Measurements from ENCODE around the gene SLC9A1.

The SLC9A1 gene

GRCh38 chr1:27150183-27150582 is 4.7 kb downstream of the SLC9A1 start:
- DNase-seq = no peak

- no peak for DNase-seq
These were observed 5.2 kb downstream of the SLC9A1 start for GRCh38 chr1:27149762-27150113.

- DNase-seq = no peak
These were observed 5.7 kb downstream of the SLC9A1 start for GRCh38 chr1:27149084-27149761.

- DNase-seq = no peak
These were observed 6.3 kb downstream of the SLC9A1 start for GRCh38 chr1:27148591-27148990.

GRCh38 chr1:27147842-27148518 is 6.9 kb downstream of the SLC9A1 start:
- no peak for DNase-seq

GRCh38 chr1:27145934-27146354 is 9.0 kb downstream of the SLC9A1 start:
- no peak for DNase-seq

GRCh38 chr1:27144920-27145661 is 9.8 kb downstream of the SLC9A1 start:
- no peak for DNase-seq

GRCh38 chr1:27144049-27144748 is 10.7 kb downstream of the SLC9A1 start:
- no peak for DNase-seq

GRCh38 chr1:27143401-27143800 is 11.5 kb downstream of the SLC9A1 start:
- no peak for DNase-seq

- DNase-seq = no peak
These were observed 12.5 kb downstream of the SLC9A1 start for GRCh38 chr1:27142464-27142863.

GRCh38 chr1:27141266-27142003 is 13.5 kb downstream of the SLC9A1 start:
- DNase-seq = no peak

- DNase-seq = no peak
These were observed 14.9 kb downstream of the SLC9A1 start for GRCh38 chr1:27139980-27140379.

- no peak for DNase-seq
These were observed 16.0 kb downstream of the SLC9A1 start for GRCh38 chr1:27138927-27139326.

GRCh38 chr1:27138368-27138767 is 16.6 kb downstream of the SLC9A1 start:
- DNase-seq = no peak

- no peak for DNase-seq
These were observed 17.3 kb downstream of the SLC9A1 start for GRCh38 chr1:27137544-27138075.

GRCh38 chr1:27136998-27137542 is 17.9 kb downstream of the SLC9A1 start:
- no peak for DNase-seq

GRCh38 chr1:27136236-27136551 is 18.7 kb downstream of the SLC9A1 start:
- DNase-seq = no peak

- no peak for DNase-seq
These were observed 19.2 kb downstream of the SLC9A1 start for GRCh38 chr1:27135541-27136235.

GRCh38 chr1:27133991-27134390 is 20.9 kb downstream of the SLC9A1 start:
- DNase-seq = no peak

- no peak for DNase-seq
These were observed 21.8 kb downstream of the SLC9A1 start for GRCh38 chr1:27133158-27133557.

GRCh38 chr1:27132624-27133023 is 22.3 kb downstream of the SLC9A1 start:
- no peak for DNase-seq

GRCh38 chr1:27132147-27132546 is 22.8 kb downstream of the SLC9A1 start:
- DNase-seq = no peak
